Muscle of leg (tissue), 11 donors: ENCODE data around the gene RALA. TPM values are rescaled to one million over a fixed set of nuclear protein-coding genes. Genes with fewer than 3 reads are reported as not detected.
"Not testable (repeated sequence)": the region's sequence is repeated elsewhere in the genome, so short reads cannot be mapped to it uniquely, and the experiment has no call there.

Experiments
- DNase-seq: peaks from one replicate; pipeline ENCODE4 v3.0.0; 2013
- H3K27ac ChIP-seq: one replicate; pipeline ENCODE4 v1.5.1; 2013; ENCODE audit warnings: mild to moderate bottlenecking, low read length, control low read depth
- H3K27me3 ChIP-seq: one replicate; pipeline ENCODE4 v1.6.1; 2013; ENCODE audit warnings: low read length; ENCODE audit not compliant: control insufficient read depth, insufficient read depth
- H3K36me3 ChIP-seq: one replicate; pipeline ENCODE4 v1.6.1; 2013; ENCODE audit warnings: low read length; ENCODE audit not compliant: control insufficient read depth, insufficient read depth
- H3K4me1 ChIP-seq: one replicate; pipeline ENCODE4 v1.6.1; 2013; ENCODE audit warnings: low read length; ENCODE audit not compliant: control insufficient read depth, insufficient read depth
- H3K4me3 ChIP-seq: one replicate; pipeline ENCODE4 v1.5.1; 2013; ENCODE audit warnings: low read length, control low read depth
- H3K9me3 ChIP-seq: replicated peaks from 2 replicates; pipeline ENCODE4 v1.6.1; 2013; ENCODE audit warnings: low read depth, low read length; ENCODE audit not compliant: control insufficient read depth
- WGBS: methylation state at CpG from one replicate; pipeline ENCODE4 v1.1.5; 2013; ENCODE audit warnings: missing lambda C conversion rate; ENCODE audit not compliant: insufficient coverage; 5-methylcytosine and 5-hydroxymethylcytosine counted together
- polyA plus RNA-seq, 8 donors: library from polyadenylated mRNA; unstranded; fragments of 120-200 nt; gene quantifications; one replicate each; pipeline versions ENCODE4 v1.2.1 to v1.2.3, GENCODE V29; 2013; ENCODE audit warnings: inconsistent platforms in 1 of 8, low replicate concordance in 1 of 8; ENCODE audit not compliant: insufficient read length in 8 of 8, insufficient read depth in 1 of 8
- total RNA-seq: library from RNA; stranded (reverse); fragments of 120-200 nt; gene quantifications from one replicate; pipeline ENCODE4 v1.2.4, GENCODE V29; 2013

Gene RALA
- total and polyA plus RNA-seq, 9 donors: 16.1 to 68.5 (median 52.0) TPM

- H3K4me1 ChIP-seq: peaks cover 22% of the 10 kb centered on the region
- no peaks in the 10 kb centered on the region for H3K36me3 ChIP-seq
- H3K27ac ChIP-seq: no peak overlapping the region
- H3K9me3 ChIP-seq: no peaks in the 10 kb centered on the region
- WGBS: 50% methylated on average over 2 of the region's 4 CpGs
- H3K27me3 ChIP-seq: peaks cover under 1% of the 10 kb centered on the region
- no peak for DNase-seq
- no peak overlapping the region for H3K4me3 ChIP-seq
These were observed 112.5 kb downstream of the RALA start for GRCh38 chr7:39735903-39736302.

GRCh38 chr7:39741942-39742623 is 118.7 kb downstream of the RALA start:
- Histone ChIP-seq H3K27me3 (no peaks in the 10 kb centered on the region), H3K9me3 (no peaks in the 10 kb centered on the region), H3K36me3 (peaks cover 2% of the 10 kb centered on the region), H3K4me1 (peaks cover 7% of the 10 kb centered on the region), H3K27ac (no peak overlapping the region), H3K4me3 (no peak overlapping the region)
- DNase-seq: no peak
- 76% methylated on average over 13 of the region's 13 CpGs for WGBS

DNA sequence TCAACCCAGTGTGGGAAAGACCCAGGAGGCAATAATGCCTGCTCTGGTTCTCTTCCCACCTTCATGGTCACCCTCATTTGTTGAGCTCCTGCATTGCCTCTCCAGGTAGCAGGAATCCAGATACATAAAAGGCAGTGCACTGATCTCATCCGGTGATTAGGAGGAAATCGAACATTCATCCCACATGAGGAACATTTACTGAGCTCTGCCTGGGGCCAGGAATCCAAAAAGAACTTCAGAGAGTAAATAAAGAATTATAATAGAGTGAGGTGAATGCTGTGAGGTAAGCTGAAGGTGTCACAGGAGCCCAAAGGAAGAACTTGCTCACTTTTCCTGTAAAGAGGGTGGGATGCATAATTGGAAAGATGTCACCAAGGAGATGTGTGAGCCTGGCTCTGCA is 121.2 kb downstream of the RALA start:
- no CpG with 5 or more reads among the region's 2 CpGs for WGBS
- Histone ChIP-seq H3K27ac (no peak overlapping the region), H3K9me3 (no peaks in the 10 kb centered on the region), H3K4me1 (peaks cover 7% of the 10 kb centered on the region), H3K4me3 (no peak overlapping the region), H3K36me3 (peaks cover 2% of the 10 kb centered on the region), H3K27me3 (no peaks in the 10 kb centered on the region)
- no peak for DNase-seq

- Histone ChIP-seq H3K4me1 (peaks cover 7% of the 10 kb centered on the region), H3K27ac (peak overlapping the region; percentile 45), H3K27me3 (no peaks in the 10 kb centered on the region), H3K9me3 (no peaks in the 10 kb centered on the region), H3K36me3 (peaks cover 2% of the 10 kb centered on the region), H3K4me3 (no peak overlapping the region)
- 40% methylated on average over 2 of the region's 4 CpGs for WGBS
- peak; percentile 39 for DNase-seq
These were observed 121.9 kb downstream of the RALA start for GRCh38 chr7:39745320-39745719.

DNA sequence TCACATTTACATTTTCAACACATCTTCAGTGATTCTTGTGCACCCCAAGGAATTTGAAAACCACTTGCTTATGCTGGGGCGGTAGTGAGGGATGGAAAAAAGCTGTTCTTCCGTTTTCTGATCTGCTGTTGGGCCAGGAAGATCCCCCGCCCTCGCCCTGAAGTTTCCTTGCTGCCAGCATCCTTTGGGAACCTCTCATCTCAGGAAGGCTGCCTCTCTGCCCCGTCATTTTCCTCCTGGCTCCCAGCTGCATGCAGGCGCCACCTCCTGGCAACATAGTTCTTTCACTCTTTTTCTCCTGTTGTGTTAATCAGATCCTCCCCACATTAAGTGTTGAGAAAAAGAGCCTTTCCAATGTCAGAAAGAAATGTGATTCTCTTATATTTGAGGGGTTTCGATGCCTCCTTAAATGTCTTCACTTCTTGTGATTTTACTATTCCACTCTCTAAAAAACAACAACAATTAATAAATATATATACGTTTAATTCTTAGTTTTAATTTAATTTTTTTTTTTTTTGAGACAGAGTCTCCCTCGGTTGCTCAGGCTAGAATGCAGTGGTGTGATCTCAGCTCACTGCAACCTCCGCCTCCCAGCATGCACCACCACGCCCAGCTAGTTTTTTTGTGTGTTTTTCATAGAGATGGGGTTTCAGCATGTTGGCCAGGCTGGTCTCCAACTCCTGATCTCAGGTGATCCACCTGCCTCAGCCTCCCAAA is 122.9 kb downstream of the RALA start:
- Histone ChIP-seq H3K4me1 (peaks cover 7% of the 10 kb centered on the region), H3K9me3 (no peaks in the 10 kb centered on the region), H3K27ac (peak overlapping the region; percentile 45), H3K27me3 (no peaks in the 10 kb centered on the region), H3K4me3 (no peak overlapping the region), H3K36me3 (peaks cover 2% of the 10 kb centered on the region)
- 30% methylated on average over 6 of the region's 11 CpGs for WGBS
- peak; percentile 96 for DNase-seq

DNA sequence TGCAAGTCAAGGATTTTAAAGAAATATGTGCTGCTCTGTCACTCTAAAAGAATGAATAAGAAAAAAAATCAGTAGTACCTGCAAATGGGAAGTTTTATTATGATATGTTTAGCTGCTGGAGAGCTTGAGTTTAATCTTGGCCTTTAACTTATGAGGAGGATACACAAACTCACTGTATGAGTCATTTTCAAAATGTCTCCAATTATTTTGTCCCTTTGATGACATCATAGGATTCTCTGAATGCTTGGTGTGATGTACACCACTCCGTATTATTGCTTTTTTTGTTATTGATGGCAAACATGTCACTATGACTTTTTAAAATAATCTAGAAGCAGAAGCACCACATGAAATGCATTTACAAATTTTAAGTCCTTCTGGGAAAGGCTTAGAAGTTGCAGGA is 125.8 kb downstream of the RALA start:
- no peak overlapping the region for H3K4me3 ChIP-seq
- no CpG with 5 or more reads among the region's 1 CpG for WGBS
- DNase-seq: no peak
- peaks cover 8% of the 10 kb centered on the region for H3K4me1 ChIP-seq
- no peaks in the 10 kb centered on the region for H3K27me3 ChIP-seq
- H3K27ac ChIP-seq: no peak overlapping the region
- no peaks in the 10 kb centered on the region for H3K9me3 ChIP-seq
- peaks cover 2% of the 10 kb centered on the region for H3K36me3 ChIP-seq

DNA sequence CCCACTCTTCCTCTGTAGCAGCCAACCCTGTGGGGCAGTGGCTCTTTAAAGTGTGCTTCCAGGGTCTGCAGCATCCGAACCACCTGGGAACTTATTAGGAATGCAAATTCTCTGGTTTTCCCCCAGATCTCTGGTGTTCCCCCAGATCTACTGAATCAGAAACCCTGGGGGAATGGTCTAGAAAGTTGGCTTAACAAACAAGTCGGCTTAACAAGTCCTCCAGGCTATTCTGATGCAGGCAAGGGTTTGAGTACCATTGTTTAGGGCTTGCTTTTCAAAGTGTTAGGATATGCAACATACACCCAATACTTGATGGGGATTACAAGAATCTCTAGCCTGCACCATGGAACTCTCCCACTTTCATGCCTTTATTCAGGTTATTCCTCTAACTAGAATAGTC is 126.3 kb downstream of the RALA start:
- no peak overlapping the region for H3K27ac ChIP-seq
- no CpG with 5 or more reads among the region's 2 CpGs for WGBS
- H3K4me1 ChIP-seq: peaks cover 9% of the 10 kb centered on the region
- H3K9me3 ChIP-seq: no peaks in the 10 kb centered on the region
- no peaks in the 10 kb centered on the region for H3K27me3 ChIP-seq
- no peak overlapping the region for H3K4me3 ChIP-seq
- no peak for DNase-seq
- no peaks in the 10 kb centered on the region for H3K36me3 ChIP-seq

DNA sequence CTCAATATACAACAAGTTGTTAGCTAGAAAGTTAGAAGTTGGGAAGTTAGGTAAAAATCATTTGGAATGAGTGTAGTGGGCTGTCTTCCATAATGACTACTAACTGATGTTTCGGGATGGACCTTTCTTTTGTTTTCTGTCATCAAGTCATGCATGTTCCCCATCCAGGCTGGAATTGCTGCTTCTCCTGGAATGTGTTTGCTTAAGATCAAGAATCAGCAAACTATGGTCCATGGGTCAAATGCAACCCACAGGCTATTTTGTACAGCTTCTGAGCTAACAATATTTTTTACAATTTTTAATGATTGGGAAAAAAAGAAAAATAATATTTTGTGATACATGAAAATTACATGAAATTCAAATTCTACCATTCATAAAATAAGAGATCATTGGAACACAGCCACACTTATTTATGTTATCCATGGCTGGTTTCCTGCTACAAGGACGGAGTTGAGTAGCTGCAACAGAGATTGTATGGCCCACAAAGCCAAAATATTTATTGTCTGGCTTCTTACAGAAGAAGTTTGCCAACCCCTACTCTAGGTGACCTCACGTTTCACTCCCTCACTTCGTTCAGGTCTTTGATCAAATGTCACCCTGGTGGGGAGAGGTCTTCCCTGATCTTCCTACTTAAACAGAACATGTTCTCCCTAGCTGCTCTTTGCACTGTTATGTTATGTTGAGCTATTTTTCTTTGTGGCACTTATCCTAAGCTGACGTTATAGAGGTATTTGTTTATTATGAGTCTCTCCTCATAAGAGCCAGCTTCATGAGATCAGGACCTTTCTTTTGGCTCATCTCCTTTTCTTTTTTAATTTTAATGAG is 127.1 kb downstream of the RALA start:
- Histone ChIP-seq H3K27me3 (no peaks in the 10 kb centered on the region), H3K4me1 (peaks cover 8% of the 10 kb centered on the region), H3K9me3 (no peaks in the 10 kb centered on the region), H3K36me3 (no peaks in the 10 kb centered on the region), H3K4me3 (no peak overlapping the region), H3K27ac (no peak overlapping the region)
- DNase-seq: peak; percentile 27
- 92% methylated on average over 2 of the region's 5 CpGs for WGBS

GRCh38 chr7:39753237-39753636 is 129.9 kb downstream of the RALA start:
- not testable (repeated sequence) for DNase-seq, H3K27me3 ChIP-seq, H3K9me3 ChIP-seq, H3K27ac ChIP-seq, H3K36me3 ChIP-seq, H3K4me3 ChIP-seq, H3K4me1 ChIP-seq
- 100% methylated on average over 2 of the region's 5 CpGs for WGBS

GRCh38 chr7:39753823-39754325 is 130.5 kb downstream of the RALA start:
- no peaks in the 10 kb centered on the region for H3K9me3 ChIP-seq
- no peak for DNase-seq
- 91% methylated on average over 29 of the region's 29 CpGs for WGBS
- no peaks in the 10 kb centered on the region for H3K36me3 ChIP-seq
- peak overlapping the region; percentile 76 for H3K27ac ChIP-seq
- H3K27me3 ChIP-seq: no peaks in the 10 kb centered on the region
- H3K4me1 ChIP-seq: peaks cover 7% of the 10 kb centered on the region
- no peak overlapping the region for H3K4me3 ChIP-seq
